ENCODE data around the gene COQ2.
"Not testable (repeated sequence)": the region's sequence is repeated elsewhere in the genome, so short reads cannot be mapped to it uniquely, and the experiment has no call there.

Gene COQ2

DNA sequence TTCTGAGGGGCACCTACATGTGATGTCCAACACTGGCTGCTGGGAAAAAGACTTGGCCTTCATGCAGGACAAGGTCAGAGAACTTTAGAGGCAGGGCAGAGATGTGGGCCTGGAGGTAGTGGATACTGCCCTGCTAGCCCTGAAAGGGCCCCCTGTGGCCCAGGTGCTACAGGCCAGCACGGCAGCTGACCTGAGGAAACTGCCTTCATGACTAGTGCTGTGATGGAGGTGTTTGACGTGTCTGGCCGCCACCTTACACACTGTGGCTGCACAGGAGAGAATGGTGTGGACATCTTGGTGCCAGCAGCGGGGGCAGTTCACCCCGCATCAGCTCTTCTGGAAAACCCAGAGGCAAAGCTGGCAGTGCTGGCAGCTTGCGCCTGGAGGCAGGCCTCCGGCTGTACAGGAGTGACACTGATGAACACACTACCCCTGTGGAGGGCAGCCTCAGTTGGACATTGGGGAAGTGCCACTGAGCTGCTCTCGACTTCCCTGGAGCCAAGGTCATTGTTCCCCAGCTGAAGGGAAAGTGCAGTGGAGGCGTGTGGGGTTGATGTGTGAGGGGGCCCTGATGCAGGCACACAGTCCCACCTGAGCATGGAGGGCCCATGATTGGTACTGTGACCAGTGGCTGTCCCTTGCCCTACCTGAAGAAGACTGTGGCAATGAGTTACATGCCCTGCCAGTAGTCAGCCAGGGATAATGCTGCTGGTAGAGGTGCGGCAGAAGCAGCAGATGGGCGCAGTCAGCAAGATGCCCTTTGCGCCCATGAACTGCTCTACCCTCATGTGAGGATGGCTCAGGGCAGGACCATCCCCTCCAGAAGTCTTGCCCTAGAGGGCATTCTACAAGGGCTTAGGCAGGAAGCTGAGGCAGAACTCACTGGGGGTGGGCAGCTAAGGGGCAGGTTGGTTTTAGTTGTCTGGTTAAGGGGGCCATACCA lies 36.9 kb downstream of the COQ2 start:
- DNase-seq: no peak

DNA sequence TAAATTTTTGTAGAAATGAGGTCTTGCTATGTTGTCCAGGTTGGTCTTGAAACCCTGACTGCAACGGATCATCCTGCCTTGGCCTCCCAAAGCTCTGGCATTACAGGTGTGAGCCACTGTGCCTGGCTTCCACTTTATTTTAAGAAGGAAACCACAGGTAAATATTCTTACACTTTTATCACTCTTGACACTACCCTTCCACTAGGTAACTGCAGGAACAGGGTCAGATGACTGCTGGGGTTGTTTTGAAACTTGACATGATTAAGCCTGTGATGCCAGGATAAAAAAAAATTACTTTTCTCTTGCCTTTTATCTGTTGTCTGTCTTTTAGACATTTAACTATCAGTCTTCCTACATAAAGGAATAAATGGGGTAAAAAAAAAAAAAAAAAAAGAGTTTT lies 43.5 kb downstream of the COQ2 start:
- no peak for DNase-seq

DNA sequence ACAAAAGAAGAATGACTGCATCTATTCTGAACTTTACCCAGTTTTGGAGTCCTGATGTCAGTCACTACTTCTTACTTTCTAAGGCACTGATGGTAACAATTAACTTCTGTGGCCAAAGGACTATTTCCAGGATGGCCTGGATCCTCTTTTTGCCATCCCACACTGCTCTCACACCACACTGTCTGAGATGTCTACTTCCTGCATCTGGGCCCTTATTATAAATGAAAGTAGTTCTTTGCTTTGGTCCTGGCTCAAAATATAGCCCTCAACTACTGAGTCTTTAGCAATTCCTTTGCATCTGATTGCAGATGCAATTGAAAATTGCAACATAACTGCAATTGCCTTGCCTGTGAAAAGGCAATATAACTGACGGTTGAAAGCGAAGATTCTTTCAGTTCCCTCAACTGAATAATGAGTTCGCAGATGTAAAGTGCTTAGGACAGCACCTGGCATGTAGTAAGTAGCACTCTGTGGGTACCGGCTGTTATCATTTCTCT lies 44.2 kb downstream of the COQ2 start:
- no peak for DNase-seq

DNA sequence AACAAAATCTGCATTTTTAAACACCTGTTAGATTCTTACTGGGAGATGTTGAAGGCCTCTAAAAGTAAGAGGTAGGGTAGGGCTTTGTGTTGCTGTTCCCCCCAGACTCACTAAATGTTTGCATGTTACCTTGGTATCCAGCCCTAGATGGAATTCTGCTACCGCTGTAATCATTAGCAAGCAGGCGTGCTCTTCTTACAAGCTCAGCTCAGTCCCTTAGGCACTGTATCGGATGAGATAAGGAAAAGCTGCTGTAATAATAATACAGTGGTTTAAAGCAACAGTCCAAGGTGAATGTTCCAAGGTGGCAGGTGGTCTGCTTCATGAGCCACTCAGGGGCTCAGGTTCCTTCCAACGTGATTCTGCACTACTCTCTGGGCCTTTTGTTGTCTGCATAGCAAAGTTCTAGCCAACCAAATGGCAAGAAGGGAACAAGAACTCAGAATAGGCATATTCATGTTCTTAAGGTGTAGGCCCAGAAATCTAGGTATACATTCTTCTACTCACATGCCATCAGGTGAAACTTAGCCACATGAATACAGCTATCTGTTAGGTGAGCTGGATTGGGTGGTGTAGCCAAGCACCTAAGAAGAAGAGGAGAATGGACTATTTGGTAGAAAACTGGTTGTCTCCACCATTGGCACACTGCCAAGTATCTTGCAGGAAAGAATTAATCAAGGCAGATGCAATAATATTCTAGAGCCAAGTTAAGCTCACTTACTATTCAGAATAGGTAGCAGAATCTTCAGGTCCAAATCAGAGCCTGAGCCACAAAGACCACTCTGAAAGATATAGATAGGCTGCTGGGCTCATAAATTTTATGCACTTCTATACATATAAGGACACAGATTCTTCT lies 46.0 kb downstream of the COQ2 start:
- DNase-seq: no peak

DNA sequence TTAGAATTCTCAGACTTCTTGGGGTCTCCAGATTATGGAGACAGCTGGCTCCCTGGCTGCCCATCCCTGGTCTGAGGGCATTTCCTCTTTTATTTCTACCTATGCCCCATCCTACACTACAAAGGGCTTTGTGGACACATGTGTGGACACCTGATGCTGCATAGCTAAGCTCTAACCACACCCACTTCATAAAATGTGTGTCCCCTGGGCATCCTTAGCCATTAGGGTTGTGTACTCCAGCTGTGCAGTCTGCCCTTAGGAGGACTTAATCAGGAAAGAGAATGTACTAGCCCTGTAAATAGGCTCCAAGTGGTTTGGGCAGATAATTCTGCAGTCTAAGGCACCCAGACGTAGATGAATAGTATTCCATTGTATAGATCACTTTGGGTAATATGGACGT lies 47.0 kb downstream of the COQ2 start:
- DNase-seq: no peak

DNA sequence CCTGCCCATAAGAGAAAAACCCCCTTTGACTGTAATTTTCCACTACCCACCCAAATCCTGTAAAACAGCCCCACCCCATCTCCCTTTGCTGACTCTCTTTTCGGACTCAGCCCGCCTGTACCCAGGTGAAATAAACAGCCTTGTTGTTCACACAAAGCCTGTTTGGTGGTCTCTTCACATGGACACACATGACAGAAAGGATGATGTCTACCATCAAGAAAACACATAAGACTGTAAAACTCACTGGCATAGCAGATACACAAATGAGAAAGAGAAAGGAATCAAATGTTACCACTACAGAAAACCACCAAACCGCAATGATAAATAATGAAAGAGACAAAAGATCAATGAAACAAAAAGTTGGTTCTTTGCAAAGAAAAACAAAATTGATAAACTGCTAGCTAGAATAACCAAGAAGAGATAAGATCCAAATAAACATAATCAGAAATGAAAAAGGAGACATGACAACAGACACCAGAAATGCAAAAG lies 48.9 kb downstream of the COQ2 start:
- DNase-seq: not testable (repeated sequence)

DNA sequence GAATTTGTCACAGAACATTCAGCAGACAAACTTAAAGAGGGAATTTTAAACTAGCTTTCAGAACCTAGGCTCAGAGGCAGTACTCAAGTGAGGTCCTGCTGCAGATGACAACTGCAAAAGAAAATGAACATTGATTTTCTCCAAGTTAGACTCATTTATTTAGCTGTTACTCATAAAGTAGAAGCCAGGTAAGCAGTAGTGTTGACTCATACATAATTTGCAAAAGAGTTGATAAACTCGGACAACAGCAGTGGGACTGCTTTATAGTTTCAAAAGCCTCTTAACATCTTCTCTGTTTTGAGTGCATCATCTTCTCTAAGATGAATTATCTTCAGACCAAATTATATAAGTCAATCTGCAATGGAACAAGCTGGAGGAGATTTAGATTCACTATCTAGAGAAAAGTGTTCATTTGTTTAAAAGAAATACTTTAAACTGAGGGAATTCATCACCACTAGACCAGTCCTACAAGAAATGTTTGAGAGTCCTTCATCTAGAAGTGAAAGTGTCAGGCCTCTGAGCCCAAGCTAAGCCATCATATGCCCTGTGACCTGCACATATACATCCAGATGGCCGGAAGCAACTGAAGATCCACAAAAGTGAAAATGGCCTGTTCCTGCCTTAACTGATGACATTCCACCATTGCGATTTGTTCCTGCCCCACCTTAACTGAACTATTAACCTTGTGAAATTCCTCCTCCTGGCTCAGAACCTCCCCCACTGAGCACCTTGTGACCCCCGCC lies 49.5 kb downstream of the COQ2 start:
- DNase-seq: no peak

DNA sequence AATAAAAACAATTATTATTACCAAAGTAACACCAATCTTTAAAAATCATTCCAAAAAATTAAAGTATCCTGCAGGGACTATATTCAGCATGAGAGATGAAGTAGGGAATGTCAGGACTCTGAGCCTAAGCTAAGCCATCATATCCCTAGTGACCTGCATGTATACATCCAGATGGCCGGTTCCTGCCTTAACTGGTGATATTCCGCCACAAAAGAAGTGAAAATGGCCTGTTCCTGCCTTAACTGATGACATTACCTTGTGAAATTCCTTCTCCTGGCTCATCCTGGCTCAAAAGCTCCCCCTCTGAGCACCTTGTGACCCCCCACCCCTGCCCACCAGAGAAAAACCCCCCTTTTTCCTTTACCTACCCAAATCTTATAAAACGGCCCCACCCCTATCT lies 50.2 kb downstream of the COQ2 start:
- DNase-seq: not testable (repeated sequence)

DNA sequence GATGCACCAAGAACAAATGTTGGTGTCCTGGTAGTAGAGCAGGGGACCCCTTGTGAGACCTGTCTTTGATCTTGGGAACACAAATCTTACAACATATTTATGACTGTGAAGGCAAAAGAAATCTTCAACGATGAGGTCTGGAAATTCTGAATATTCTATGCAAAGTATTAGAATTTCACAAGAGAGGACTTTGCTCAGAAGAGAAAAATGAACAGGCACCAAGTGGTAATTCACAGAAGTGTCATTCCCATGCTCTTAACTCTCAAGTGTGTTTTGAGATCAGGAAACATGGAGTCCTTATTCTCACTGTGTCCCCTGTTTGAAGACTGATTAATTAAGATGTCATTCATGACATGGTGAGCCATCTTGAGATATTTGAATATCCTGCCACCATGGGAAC lies 52.5 kb downstream of the COQ2 start:
- no peak for DNase-seq

DNA sequence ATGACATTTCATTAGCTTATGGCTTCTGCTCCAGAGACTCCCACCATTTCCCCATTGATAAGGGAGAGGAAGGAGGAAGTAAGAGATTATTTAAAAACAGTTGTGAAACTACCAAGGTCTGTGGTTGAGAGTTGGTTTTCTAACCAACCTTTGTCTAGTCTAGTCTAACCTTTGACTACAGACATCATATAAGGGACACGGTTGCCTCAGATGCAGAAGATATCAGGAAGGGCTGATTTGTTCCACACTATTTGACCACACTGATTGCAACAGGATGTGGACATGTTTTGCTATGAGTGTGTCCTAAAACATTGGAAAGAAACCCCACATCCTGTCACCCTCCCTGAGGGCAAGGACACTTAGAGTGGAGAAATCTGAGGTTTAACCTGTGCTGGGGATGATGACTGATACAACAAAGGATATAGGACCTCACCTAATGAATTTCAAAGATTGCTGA lies 53.0 kb downstream of the COQ2 start:
- DNase-seq: no peak

DNA sequence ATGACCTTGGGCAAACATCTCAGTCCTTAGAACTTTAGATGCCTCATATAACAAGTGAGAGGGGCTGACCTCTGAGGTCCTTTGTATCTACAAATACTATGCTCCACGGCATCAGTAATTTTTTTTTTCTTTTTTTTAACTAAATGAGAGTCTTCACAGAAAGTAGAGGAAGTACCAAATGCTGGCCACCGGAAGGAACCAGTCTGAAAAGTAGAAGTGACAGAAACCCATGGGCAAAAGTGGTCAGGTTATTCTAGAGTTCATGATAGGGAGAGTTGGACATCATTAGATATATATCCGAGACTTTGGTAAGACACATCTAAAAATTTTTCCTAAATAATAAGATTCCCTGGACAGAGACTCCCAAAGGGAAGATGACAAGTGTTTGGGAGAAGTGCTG lies 53.7 kb downstream of the COQ2 start:
- no peak for DNase-seq

DNA sequence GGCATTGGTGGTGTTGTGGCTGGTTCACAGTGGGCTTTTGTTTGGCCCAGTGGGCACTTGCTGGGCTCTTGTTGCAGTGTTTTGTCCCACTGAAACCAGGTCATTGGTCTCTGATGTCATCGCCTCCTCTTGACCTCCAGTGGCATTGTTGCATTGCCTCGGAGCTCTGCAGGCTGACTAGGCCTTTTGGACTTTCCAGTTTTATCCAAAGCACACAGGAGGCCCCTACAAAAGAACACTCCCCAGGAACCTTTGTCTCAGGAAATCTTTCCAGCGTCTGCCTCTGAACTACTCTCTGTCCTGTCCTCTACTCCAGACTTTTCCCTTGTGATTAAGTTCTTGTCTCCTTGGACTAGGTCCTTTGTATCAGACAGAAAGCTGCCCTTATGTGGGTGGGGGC lies 54.8 kb downstream of the COQ2 start:
- DNase-seq: no peak

DNA sequence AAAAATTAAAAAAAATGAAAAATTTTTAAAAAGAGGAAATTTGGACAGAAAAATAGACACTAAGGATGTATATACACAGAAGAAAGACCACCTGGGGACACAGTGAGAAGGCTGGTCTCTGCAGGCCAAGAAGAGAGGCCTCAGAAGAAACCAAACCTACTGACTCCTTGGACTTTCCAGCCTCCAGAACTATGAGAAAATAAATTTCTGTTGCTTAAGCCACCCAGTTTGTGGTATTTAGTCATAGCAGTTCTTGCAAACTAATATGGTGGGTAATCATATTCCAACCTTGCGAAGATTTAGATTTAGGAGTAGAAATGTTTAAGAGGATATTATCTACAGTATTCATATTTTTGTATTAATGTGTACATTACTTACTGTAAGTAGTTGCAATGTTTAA lies 56.4 kb downstream of the COQ2 start:
- DNase-seq: no peak

DNA sequence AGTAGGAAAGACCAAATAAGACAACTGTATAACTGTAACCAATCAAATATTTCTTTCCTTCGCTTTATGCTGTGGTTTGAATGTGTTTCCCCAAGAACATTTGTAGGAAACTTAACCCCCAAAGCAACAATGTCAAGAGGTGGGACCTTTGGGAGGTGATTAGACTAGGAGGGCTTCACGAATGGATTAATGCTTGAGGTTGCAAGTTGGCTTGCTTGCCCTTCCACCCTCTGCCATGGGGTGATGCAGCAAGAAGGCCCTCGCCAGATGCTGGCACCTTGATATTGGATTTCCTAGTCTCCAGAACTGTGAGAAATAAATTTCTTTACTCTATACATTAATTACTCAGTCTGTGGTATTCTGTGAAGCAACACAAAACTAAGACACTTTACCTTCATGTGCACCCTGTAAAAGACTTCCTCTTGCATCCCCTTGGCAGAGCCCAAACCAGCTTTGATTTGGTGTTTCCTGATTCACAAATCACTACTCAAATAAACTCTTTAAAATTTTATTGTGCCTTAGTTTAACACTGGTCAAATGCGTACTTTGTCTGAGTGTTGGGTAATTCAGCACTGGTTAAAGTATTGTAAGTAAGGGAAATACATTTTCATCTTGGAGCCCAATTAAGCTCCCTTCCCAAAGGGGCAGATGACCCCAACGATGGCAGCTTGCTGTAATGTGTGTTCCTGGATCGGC lies 59.9 kb downstream of the COQ2 start:
- no peak for DNase-seq

DNA sequence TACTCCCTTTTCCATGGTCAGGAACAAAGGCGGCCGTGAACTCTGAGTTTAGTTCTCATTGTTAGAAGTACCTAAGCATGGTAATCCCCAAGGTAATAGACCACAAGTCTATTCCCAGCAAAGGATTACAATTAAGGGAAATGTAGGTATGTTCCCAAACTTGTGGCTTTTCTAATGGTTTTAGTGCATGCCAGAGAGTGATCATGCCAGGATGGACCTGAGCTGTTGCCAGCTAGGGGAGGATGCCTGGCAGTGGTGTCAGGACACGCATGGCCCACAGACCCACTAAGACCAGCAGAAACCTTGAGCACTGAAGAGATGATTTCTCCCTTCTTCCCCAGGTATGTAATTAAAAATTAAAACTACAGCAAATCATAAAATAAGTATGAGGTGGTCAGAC lies 60.8 kb downstream of the COQ2 start:
- no peak for DNase-seq

DNA sequence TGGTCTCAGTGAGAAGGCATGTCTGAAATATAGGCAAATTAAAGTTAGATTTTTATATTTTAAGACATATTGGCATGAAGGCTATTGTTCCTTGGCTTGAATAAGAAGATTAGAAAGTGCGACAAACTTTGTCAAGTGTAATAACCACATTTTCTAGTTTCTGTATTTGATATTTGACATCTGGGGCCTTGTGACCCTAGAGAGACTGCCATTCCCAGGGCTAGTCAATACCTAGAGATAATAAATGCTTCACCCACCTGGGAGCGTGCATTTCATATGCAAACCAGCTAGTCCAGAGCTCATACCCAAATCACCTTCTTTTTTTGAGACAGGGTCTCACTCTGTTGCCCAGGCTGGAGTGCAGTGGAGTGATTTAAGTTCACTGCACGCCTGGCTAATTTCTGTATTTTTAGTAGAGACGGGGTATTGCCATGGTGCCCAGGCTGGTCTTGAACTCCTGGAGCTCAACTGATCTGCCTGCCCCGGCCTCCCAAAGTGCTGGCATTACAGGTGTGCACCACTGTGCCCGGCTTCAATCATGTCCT lies 62.6 kb downstream of the COQ2 start:
- no peak for DNase-seq

DNA sequence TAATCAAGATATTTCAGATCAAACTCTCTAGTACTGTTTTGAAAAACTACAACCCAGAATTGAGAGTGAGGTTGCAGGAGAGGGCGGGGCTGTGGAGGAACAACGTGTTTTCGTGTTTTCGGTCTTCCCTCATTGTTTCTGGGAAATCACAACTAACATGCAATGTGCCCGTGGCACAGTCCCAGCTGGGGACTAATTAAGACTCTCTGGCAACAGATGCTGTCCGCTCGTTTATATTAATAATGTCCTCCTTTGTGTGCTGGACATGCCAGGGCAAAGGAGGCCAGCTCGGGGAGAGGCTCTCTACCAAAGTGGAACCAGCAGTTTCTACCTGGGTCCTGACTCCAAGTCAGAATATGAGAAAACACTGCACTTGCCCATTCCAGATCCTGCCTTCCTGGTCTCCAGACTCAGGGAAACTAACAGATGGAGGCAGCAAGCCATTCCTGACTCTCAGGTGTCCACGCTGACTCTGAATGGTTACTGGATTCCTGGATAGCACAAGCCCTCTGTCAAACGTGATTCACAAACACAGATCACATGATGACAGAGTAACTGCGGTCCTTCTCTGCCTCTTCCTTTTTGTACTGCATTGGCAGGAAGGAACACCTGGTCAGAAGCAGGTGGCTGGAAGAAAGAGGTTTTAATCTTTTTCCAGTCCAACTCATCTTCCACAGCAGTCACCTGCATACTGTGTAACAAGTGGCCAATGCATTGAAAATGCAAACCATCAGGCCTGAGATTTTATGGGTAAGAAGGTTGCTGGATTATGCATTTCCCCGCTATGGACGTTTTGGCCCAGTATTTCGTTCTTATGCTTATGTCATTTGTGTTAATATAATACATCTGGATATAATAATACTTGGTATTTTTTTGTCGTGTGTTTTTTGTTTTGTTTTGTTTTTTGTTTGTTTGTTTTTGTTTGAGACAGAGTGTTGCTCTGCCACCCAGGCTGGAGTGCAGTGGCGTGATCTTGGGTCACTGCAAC lies 65.0 kb downstream of the COQ2 start:
- DNase-seq: peak; percentile 12

DNA sequence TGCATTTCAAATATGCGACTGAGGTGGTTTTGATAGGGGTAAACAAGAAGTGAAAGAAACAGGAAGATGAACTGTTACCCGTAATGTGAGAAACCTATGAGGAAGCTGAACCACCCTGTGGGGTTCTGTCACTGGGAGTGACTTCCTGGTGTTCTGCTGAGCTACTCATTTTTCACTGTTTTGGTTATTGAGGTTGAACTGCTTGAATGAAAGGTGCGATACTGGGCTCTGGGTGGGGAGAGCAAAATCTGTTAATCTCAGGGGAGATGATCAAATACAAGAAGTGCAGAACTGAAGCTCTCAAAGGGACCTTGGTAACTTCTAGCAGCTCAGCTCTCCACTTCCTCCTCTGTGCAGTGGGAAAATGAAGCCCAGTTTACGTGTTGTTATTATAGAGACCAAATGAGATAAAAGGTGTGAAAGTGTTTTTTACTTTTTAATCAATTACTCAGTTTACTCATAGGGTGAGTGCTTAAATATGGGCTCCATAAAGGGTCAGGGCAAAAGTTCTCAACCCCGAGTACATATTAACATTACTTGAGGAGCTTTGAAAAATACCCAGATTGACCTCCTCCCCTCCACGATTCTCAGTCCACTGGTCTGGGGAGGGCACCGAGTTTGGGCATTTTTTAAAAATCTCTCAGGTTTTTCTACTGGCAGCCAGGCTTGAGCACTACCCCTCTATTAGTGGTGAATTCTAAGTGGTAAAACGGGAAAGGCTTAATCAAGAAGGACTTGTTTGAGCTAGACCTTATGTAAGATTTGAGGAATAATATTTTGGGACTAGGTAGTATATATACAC lies 66.7 kb downstream of the COQ2 start:
- DNase-seq: peak; percentile 43

DNA sequence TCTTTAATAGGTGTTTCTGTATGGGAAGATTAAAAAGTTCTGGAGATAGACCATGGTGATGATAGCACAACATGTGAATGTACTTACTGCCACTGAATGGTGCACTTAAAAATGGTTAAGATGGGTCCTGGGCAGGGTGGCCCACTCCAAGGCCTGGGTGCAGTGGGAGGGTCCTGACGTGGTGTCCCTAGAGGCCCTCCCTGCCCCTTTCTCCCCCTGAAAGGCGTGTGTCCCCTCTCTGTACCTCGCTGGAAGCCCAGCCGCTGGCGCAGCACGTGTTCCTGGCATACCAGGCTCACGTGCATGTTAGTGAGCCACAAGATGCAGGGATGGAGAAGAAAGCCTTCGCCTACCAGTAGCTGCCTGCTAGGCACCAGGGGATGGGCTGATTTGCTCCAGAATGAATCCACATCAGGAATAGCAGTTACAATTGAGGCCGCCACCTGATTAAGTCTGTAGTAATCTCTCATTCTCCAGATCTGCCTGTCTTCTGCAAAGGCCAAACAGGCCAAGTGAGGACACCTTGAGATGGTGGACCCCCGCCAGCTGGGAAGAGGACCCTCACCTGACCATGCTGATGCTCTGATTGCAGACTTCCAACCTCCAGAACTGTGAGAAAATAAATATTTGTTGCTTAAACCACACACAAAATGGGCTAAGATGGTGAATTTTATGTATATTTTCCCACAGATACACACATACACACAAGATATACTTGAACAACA lies 67.5 kb downstream of the COQ2 start:
- no peak for DNase-seq
